HEK293 (cell line): Measurements from ENCODE around the gene RHBDF1.

ENCODE experiments used
- BCL11A ChIP-seq: fragments of 450-650 bp; formaldehyde crosslinking; IDR thresholded peaks from 2 replicates; pipeline ENCODE4 v1.5.1; 2016; ENCODE audit warnings: low read depth, missing biosample characterization, missing genetic modification characterization
- GLIS2 ChIP-seq: fragments of 450-650 bp; formaldehyde crosslinking; IDR thresholded peaks from 2 replicates; pipeline ENCODE4 v1.5.1; 2016; ENCODE audit warnings: missing biosample characterization, missing genetic modification characterization
- SETDB1 ChIP-seq: IDR thresholded peaks from one replicate; pipeline ENCODE4 v1.6.1; 2017; ENCODE audit warnings: mild to moderate bottlenecking, low read length, moderate library complexity, mixed read lengths; ENCODE audit not compliant: insufficient read length
- TCF7L2 ChIP-seq: IDR thresholded peaks from 2 replicates; pipeline ENCODE4 v1.6.1; 2011; ENCODE audit warnings: low read depth, mild to moderate bottlenecking, inconsistent platforms, low read length, moderate library complexity, borderline replicate concordance
- ZBTB20 ChIP-seq: fragments of 450-650 bp; formaldehyde crosslinking; IDR thresholded peaks from 2 replicates; pipeline ENCODE4 v1.5.1; 2016; ENCODE audit warnings: missing biosample characterization, missing genetic modification characterization
- ZBTB8A ChIP-seq: fragments of 450-650 bp; formaldehyde crosslinking; IDR thresholded peaks from 2 replicates; pipeline ENCODE4 v1.5.1; 2016; ENCODE audit warnings: missing biosample characterization, missing genetic modification characterization
- ZEB2 ChIP-seq: fragments of 450-650 bp; formaldehyde crosslinking; IDR thresholded peaks from 2 replicates; pipeline ENCODE4 v1.5.1; 2016; ENCODE audit warnings: missing biosample characterization, missing genetic modification characterization
- ZFP3 ChIP-seq: fragments of 450-650 bp; formaldehyde crosslinking; IDR thresholded peaks from 2 replicates; pipeline ENCODE4 v1.5.1; 2016; ENCODE audit warnings: low read depth, missing biosample characterization, missing genetic modification characterization
- ZFP37 ChIP-seq: fragments of 450-650 bp; formaldehyde crosslinking; IDR thresholded peaks from 2 replicates; pipeline ENCODE4 v1.5.1; 2016; ENCODE audit warnings: missing biosample characterization, missing genetic modification characterization
- ZNF121 ChIP-seq: fragments of 450-650 bp; formaldehyde crosslinking; IDR thresholded peaks from 2 replicates; pipeline ENCODE4 v1.5.1; 2016; ENCODE audit warnings: missing biosample characterization, missing genetic modification characterization
- ZNF155 ChIP-seq: fragments of 450-650 bp; formaldehyde crosslinking; IDR thresholded peaks from 2 replicates; pipeline ENCODE4 v1.5.1; 2016; ENCODE audit warnings: missing biosample characterization, missing genetic modification characterization
- ZNF184 ChIP-seq: fragments of 450-650 bp; IDR thresholded peaks from 2 replicates; pipeline ENCODE4 v1.5.1; 2018; ENCODE audit warnings: missing biosample characterization, mild to moderate bottlenecking, missing genetic modification characterization
- ZNF223 ChIP-seq: fragments of 450-650 bp; formaldehyde crosslinking; IDR thresholded peaks from 2 replicates; pipeline ENCODE4 v1.5.1; 2016; ENCODE audit warnings: missing biosample characterization, missing genetic modification characterization
- ZNF274 ChIP-seq, 2 experiments: fragments of 200-500 bp in 1 of 2; fragments of 450-650 bp in 1 of 2; sonication (Bioruptor generic) in 1 of 2; formaldehyde crosslinking in 1 of 2; IDR thresholded peaks; 2 replicates each; pipeline versions ENCODE4 v1.5.1 to v1.6.1; 2014 to 2016; ENCODE audit warnings: borderline replicate concordance in 1 of 2, inconsistent platforms in 1 of 2, low read length in 1 of 2, missing biosample characterization in 1 of 2, missing genetic modification characterization in 1 of 2
- ZNF350 ChIP-seq: fragments of 450-650 bp; formaldehyde crosslinking; IDR thresholded peaks from 2 replicates; pipeline ENCODE4 v1.5.0; 2017; ENCODE audit warnings: missing biosample characterization, mild to moderate bottlenecking, missing genetic modification characterization
- ZNF37A ChIP-seq: fragments of 450-650 bp; IDR thresholded peaks from 2 replicates; pipeline ENCODE4 v1.5.1; 2018; ENCODE audit warnings: missing biosample characterization, missing genetic modification characterization
- ZNF423 ChIP-seq: fragments of 450-650 bp; formaldehyde crosslinking; IDR thresholded peaks from 2 replicates; pipeline ENCODE4 v1.5.1; 2016; ENCODE audit warnings: missing biosample characterization, missing genetic modification characterization
- ZNF558 ChIP-seq: fragments of 450-650 bp; formaldehyde crosslinking; IDR thresholded peaks from 2 replicates; pipeline ENCODE4 v1.5.1; 2016; ENCODE audit warnings: missing biosample characterization, missing genetic modification characterization
- ZNF560 ChIP-seq: fragments of 450-650 bp; formaldehyde crosslinking; IDR thresholded peaks from 2 replicates; pipeline ENCODE4 v1.5.1; 2017; ENCODE audit warnings: missing biosample characterization, missing genetic modification characterization, borderline replicate concordance
- ZNF561 ChIP-seq: fragments of 450-650 bp; IDR thresholded peaks from 2 replicates; pipeline ENCODE4 v1.5.1; 2018; ENCODE audit warnings: missing biosample characterization, missing genetic modification characterization, borderline replicate concordance
- ZNF658 ChIP-seq: fragments of 450-650 bp; formaldehyde crosslinking; IDR thresholded peaks from 2 replicates; pipeline ENCODE4; 2016; ENCODE audit warnings: missing biosample characterization, missing genetic modification characterization
- ZNF664 ChIP-seq: fragments of 450-650 bp; formaldehyde crosslinking; IDR thresholded peaks from 2 replicates; pipeline ENCODE4 v1.5.1; 2016; ENCODE audit warnings: missing biosample characterization, missing genetic modification characterization
- ZNF670 ChIP-seq: fragments of 450-650 bp; formaldehyde crosslinking; IDR thresholded peaks from 2 replicates; pipeline ENCODE4 v1.5.1; 2016; ENCODE audit warnings: missing biosample characterization, missing genetic modification characterization, low read depth
- ZNF701 ChIP-seq: fragments of 450-650 bp; formaldehyde crosslinking; IDR thresholded peaks from 2 replicates; pipeline ENCODE4 v1.5.1; 2016; ENCODE audit warnings: missing biosample characterization, missing genetic modification characterization
- ZNF776 ChIP-seq: fragments of 450-650 bp; formaldehyde crosslinking; IDR thresholded peaks from 2 replicates; pipeline ENCODE4 v1.5.0; 2017; ENCODE audit warnings: missing biosample characterization, missing genetic modification characterization, borderline replicate concordance
- ZNF792 ChIP-seq: fragments of 450-650 bp; formaldehyde crosslinking; IDR thresholded peaks from 2 replicates; pipeline ENCODE4 v1.5.1; 2016; ENCODE audit warnings: missing biosample characterization, missing genetic modification characterization
- ZNF843 ChIP-seq: fragments of 450-650 bp; formaldehyde crosslinking; IDR thresholded peaks from 2 replicates; pipeline ENCODE4 v1.5.1; 2016; ENCODE audit warnings: missing biosample characterization, missing genetic modification characterization
- ZSCAN23 ChIP-seq: fragments of 450-650 bp; formaldehyde crosslinking; IDR thresholded peaks from 2 replicates; pipeline ENCODE4 v1.5.1; 2016; ENCODE audit warnings: missing biosample characterization, missing genetic modification characterization
- ZSCAN30 ChIP-seq: fragments of 450-650 bp; IDR thresholded peaks from 2 replicates; pipeline ENCODE4 v1.5.1; 2018; ENCODE audit warnings: missing biosample characterization, mild to moderate bottlenecking, missing genetic modification characterization, moderate library complexity
- TF ChIP-seq, protein P1 (sequence below): fragments of 450-650 bp; formaldehyde crosslinking; IDR thresholded peaks from 2 replicates; pipeline ENCODE4 v1.5.1; 2016; ENCODE audit warnings: missing biosample characterization, missing genetic modification characterization
- TF ChIP-seq, protein P2 (sequence below): fragments of 450-650 bp; formaldehyde crosslinking; IDR thresholded peaks from 2 replicates; pipeline ENCODE4 v1.5.1; 2016; ENCODE audit warnings: missing biosample characterization, missing genetic modification characterization
- TF ChIP-seq, protein P3 (sequence below): fragments of 450-650 bp; formaldehyde crosslinking; IDR thresholded peaks from 2 replicates; pipeline ENCODE4 v1.5.1; 2016; ENCODE audit warnings: missing biosample characterization, missing genetic modification characterization
- TF ChIP-seq, protein P4 (sequence below): fragments of 450-650 bp; formaldehyde crosslinking; IDR thresholded peaks from 2 replicates; pipeline ENCODE4 v1.5.1; 2016; ENCODE audit warnings: missing biosample characterization, missing genetic modification characterization
- TF ChIP-seq, protein P5 (sequence below): fragments of 450-650 bp; formaldehyde crosslinking; optimal IDR thresholded peaks from 2 replicates; pipeline ENCODE3; 2016; ENCODE audit warnings: missing biosample characterization, mild to moderate bottlenecking, missing genetic modification characterization
- TF ChIP-seq, protein P6 (sequence below): fragments of 450-650 bp; formaldehyde crosslinking; IDR thresholded peaks from 2 replicates; pipeline ENCODE4 v1.5.1; 2016; ENCODE audit warnings: missing biosample characterization, missing genetic modification characterization

Gene RHBDF1

DNA sequence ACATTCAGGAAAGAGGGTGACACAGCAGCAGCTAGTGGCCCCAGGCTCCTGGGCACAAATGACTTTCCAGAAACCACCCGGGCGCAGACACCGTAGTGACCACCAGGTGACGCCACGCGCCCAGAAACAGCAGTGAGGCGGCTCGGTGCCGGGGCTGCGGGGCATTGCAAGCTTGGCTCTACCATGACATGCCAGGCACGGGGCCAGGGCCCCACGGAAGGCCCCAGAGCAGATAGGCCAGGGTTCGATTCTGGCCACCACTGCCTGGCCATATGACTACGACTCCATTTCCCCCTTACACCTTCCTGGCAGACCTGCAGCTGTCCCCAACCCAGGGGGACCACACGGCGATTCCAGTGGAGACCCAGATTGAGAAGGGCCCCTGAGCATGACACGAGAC is 6.7 kb downstream of the RHBDF1 start (continued):
- TF ChIP-seq ZNF274 (IDR thresholded peaks at IDR 0.05; ENCODE audit: low read length) (no peak), ZNF274 (tag by site-specific recombination; IDR thresholded peaks at IDR 0.05; ENCODE audit: borderline replicate concordance) (no peak), ZNF843 (tag by site-specific recombination) (no peak), ZNF350 (tag by site-specific recombination) (no peak), ZBTB20 (tag by site-specific recombination) (peak; percentile 82), TCF7L2 (no peak), ZNF560 (no peak), ZEB2 (tag by site-specific recombination) (0 out of 2 replicates have a peak, but pooled peaks have one; percentile 43), ZBTB8A (tag by site-specific recombination) (peak; percentile 72), ZNF561 (tag by site-specific recombination) (no peak), ZNF184 (tag by site-specific recombination) (no peak), ZNF423 (tag by site-specific recombination) (no peak), ZNF223 (tag by site-specific recombination) (no peak), ZNF792 (tag by site-specific recombination) (no peak), ZNF155 (tag by site-specific recombination) (no peak), ZFP37 (tag by site-specific recombination) (peak; percentile 72; the same call in 1 of the 2 replicates), ZNF121 (no peak), BCL11A (no peak), SETDB1 (no peak), ZNF701 (no peak), ZNF776 (tag by site-specific recombination) (no peak), ZNF664 (tag by site-specific recombination) (no peak), ZNF670 (tag by site-specific recombination) (no peak), ZNF37A (tag by site-specific recombination) (no peak), ZSCAN23 (tag by site-specific recombination) (no peak), GLIS2 (tag by site-specific recombination) (no peak), ZFP3 (tag by site-specific recombination) (no peak), ZNF658 (tag by site-specific recombination) (no peak), ZNF558 (no peak), ZSCAN30 (peak; percentile 84)
- TF ChIP-seq, protein P1, sequence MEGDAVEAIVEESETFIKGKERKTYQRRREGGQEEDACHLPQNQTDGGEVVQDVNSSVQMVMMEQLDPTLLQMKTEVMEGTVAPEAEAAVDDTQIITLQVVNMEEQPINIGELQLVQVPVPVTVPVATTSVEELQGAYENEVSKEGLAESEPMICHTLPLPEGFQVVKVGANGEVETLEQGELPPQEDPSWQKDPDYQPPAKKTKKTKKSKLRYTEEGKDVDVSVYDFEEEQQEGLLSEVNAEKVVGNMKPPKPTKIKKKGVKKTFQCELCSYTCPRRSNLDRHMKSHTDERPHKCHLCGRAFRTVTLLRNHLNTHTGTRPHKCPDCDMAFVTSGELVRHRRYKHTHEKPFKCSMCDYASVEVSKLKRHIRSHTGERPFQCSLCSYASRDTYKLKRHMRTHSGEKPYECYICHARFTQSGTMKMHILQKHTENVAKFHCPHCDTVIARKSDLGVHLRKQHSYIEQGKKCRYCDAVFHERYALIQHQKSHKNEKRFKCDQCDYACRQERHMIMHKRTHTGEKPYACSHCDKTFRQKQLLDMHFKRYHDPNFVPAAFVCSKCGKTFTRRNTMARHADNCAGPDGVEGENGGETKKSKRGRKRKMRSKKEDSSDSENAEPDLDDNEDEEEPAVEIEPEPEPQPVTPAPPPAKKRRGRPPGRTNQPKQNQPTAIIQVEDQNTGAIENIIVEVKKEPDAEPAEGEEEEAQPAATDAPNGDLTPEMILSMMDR (tag by site-specific recombination): peak; percentile 98
- TF ChIP-seq, protein P2, sequence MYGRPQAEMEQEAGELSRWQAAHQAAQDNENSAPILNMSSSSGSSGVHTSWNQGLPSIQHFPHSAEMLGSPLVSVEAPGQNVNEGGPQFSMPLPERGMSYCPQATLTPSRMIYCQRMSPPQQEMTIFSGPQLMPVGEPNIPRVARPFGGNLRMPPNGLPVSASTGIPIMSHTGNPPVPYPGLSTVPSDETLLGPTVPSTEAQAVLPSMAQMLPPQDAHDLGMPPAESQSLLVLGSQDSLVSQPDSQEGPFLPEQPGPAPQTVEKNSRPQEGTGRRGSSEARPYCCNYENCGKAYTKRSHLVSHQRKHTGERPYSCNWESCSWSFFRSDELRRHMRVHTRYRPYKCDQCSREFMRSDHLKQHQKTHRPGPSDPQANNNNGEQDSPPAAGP (tag by site-specific recombination): peak; percentile 45; the same call in 1 of the 2 replicates
- TF ChIP-seq, protein P3, sequence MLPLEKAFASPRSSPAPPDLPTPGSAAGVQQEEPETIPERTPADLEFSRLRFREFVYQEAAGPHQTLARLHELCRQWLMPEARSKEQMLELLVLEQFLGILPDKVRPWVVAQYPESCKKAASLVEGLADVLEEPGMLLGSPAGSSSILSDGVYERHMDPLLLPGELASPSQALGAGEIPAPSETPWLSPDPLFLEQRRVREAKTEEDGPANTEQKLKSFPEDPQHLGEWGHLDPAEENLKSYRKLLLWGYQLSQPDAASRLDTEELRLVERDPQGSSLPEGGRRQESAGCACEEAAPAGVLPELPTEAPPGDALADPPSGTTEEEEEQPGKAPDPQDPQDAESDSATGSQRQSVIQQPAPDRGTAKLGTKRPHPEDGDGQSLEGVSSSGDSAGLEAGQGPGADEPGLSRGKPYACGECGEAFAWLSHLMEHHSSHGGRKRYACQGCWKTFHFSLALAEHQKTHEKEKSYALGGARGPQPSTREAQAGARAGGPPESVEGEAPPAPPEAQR (tag by site-specific recombination): no peak
- TF ChIP-seq, protein P4, sequence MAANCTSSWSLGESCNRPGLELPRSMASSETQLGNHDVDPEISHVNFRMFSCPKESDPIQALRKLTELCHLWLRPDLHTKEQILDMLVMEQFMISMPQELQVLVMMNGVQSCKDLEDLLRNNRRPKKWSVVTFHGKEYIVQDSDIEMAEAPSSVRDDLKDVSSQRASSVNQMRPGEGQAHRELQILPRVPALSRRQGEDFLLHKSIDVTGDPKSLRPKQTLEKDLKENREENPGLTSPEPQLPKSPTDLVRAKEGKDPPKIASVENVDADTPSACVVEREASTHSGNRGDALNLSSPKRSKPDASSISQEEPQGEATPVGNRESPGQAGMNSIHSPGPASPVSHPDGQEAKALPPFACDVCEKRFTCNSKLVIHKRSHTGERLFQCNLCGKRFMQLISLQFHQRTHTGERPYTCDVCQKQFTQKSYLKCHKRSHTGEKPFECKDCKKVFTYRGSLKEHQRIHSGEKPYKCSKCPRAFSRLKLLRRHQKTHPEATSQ (tag by site-specific recombination): no peak
- TF ChIP-seq, protein P5, sequence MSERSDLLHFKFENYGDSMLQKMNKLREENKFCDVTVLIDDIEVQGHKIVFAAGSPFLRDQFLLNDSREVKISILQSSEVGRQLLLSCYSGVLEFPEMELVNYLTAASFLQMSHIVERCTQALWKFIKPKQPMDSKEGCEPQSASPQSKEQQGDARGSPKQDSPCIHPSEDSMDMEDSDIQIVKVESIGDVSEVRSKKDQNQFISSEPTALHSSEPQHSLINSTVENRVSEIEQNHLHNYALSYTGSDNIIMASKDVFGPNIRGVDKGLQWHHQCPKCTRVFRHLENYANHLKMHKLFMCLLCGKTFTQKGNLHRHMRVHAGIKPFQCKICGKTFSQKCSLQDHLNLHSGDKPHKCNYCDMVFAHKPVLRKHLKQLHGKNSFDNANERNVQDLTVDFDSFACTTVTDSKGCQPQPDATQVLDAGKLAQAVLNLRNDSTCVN (tag by site-specific recombination): peak; percentile 22
- TF ChIP-seq, protein P6, sequence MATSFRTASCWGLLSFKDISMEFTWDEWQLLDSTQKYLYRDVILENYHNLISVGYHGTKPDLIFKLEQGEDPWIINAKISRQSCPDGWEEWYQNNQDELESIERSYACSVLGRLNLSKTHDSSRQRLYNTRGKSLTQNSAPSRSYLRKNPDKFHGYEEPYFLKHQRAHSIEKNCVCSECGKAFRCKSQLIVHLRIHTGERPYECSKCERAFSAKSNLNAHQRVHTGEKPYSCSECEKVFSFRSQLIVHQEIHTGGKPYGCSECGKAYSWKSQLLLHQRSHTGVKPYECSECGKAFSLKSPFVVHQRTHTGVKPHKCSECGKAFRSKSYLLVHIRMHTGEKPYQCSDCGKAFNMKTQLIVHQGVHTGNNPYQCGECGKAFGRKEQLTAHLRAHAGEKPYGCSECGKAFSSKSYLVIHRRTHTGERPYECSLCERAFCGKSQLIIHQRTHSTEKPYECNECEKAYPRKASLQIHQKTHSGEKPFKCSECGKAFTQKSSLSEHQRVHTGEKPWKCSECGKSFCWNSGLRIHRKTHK: no peak
